Stomach (tissue), 9 donors: ENCODE data around the gene C20orf96. TPM values are rescaled to one million over a fixed set of nuclear protein-coding genes. Genes with fewer than 3 reads are reported as not detected.
A peak's percentile ranks its signal among the peaks of the same experiment; 100 is the strongest.

ENCODE experiments used
- DNase-seq, 2 donors: peaks; one replicate each; pipeline versions ENCODE4 v3.0.0 to v3.0.0-alpha.2; 2013 to 2019
- H3K27ac ChIP-seq, 5 donors: fragments of 200-600 bp in 4 of 5; sonication (generic) in 4 of 5; one replicate each; pipeline ENCODE4 v1.5.1; 2013 to 2019; ENCODE audit warnings: mild to moderate bottlenecking in 1 of 5, moderate library complexity in 1 of 5
- H3K27me3 ChIP-seq, 3 donors: fragments of 200-600 bp; sonication (generic); one replicate each; pipeline ENCODE4 v1.5.1; 2017 to 2019; ENCODE audit warnings: mixed run types in 1 of 3
- H3K36me3 ChIP-seq, 4 donors: fragments of 200-600 bp; sonication (generic); 1 replicate in 3 of 4; 2 replicates in 1 of 4; pipeline ENCODE4 v1.5.1; 2016 to 2019
- H3K4me1 ChIP-seq, 4 donors: fragments of 200-600 bp; sonication (generic); one replicate each; pipeline ENCODE4 v1.5.1; 2016 to 2019
- H3K4me3 ChIP-seq, 4 donors: fragments of 200-600 bp; sonication (generic) in 3 of 4; one replicate each; pipeline ENCODE4 v1.5.1; 2016 to 2019; ENCODE audit warnings: mild to moderate bottlenecking in 1 of 4
- H3K9me3 ChIP-seq, 4 donors: fragments of 200-600 bp; sonication (generic); one replicate each; pipeline ENCODE4 v1.5.1; 2016 to 2019
- CTCF ChIP-seq, 7 experiments: fragments of 450-650 bp in 4 of 7; fragments of 200-600 bp in 3 of 7; sonication (generic) in 3 of 7; IDR thresholded peaks; one replicate each; pipeline ENCODE4 v1.5.1; 2016 to 2019; ENCODE audit warnings: antibody characterized with exemption in 7 of 7, control low read depth in 2 of 7, mild to moderate bottlenecking in 1 of 7
- EP300 ChIP-seq: sonication (generic); formaldehyde crosslinking; IDR thresholded peaks from one replicate; pipeline ENCODE4 v1.6.1; 2017; ENCODE audit warnings: antibody characterized with exemption
- POLR2A ChIP-seq, 4 donors: fragments of 450-650 bp; IDR thresholded peaks; one replicate each; pipeline ENCODE4 v1.6.1; 2016; ENCODE audit warnings: antibody characterized with exemption in 4 of 4, control low read depth in 2 of 4, mild to moderate bottlenecking in 1 of 4, moderate library complexity in 1 of 4
- POLR2AphosphoS5 ChIP-seq, 3 donors: sonication (generic); formaldehyde crosslinking; IDR thresholded peaks; one replicate each; pipeline ENCODE4 v1.6.1; 2016; ENCODE audit warnings: antibody characterized with exemption in 3 of 3
- WGBS, 5 donors: extraction: QIAGEN DNeasy Blood & Tissue Kit in 3 of 5; methylation state at CpG; one replicate each; pipeline versions ENCODE4 v1.1.5 to v1.1.7; 2013 to 2018; 5-methylcytosine and 5-hydroxymethylcytosine counted together
- intact Hi-C: fragments of 100-400 bp; cut with DNase I; formaldehyde crosslinking; loops from one replicate; pipeline ENCODE4 v1.15.1; 2023; ENCODE audit warnings: low total_unique reads
- polyA plus RNA-seq, 3 donors: library from polyadenylated mRNA; stranded (reverse); fragments of 200-250 nt; gene quantifications; one replicate each; pipeline ENCODE4 v1.2.3, GENCODE V29; 2013
- total RNA-seq, 5 donors: library from RNA; depleted of rRNA; stranded (reverse); fragments of >200 nt; gene quantifications; one replicate each; pipeline versions ENCODE4 v1.1.0 to v1.2.3, GENCODE V29; 2014 to 2016
- donor health status: healthy with polysubstance abuse.
- donor health status: Bipolar disorder and iron deficiency.
- donor health status: healthy.

Gene C20orf96
- total and polyA plus RNA-seq, 8 donors, result 3.1 to 23.9 (median 5.1) TPM

- peaks cover 13 to 50% (median 45%) of the 10 kb centered on the region in 4 donors for H3K4me1 ChIP-seq
- peak overlapping the region in 2 of 5 donors; percentile 41 to 96 for H3K27ac ChIP-seq
- H3K27me3 ChIP-seq, result peaks cover 0 to 16% (median 0%) of the 10 kb centered on the region in 3 donors
- no peak overlapping the region for H3K4me3 ChIP-seq
- H3K36me3 ChIP-seq, result no peaks in the 10 kb centered on the region
- TF ChIP-seq CTCF (IDR thresholded peaks at IDR 0.05) (no peak), POLR2A (IDR thresholded peaks at IDR 0.05) (no peak), POLR2AphosphoS5 (IDR thresholded peaks at IDR 0.05) (no peak), EP300 (no peak)
- DNase-seq, result no peak
- intact Hi-C loops, result no loop called here
- 60 to 76% (median 73%) methylated on average over 4 of the region's 4 CpGs for WGBS, 5 donors
- H3K9me3 ChIP-seq, result no peaks in the 10 kb centered on the region
Observed at GRCh38 chr20:329851-330232, 39.3 kb upstream of the C20orf96 start.

- Histone ChIP-seq H3K4me1 (peaks cover 15 to 52% (median 52%) of the 10 kb centered on the region in 4 donors), H3K27me3 (peaks cover 0 to 16% (median 0%) of the 10 kb centered on the region in 3 donors), H3K36me3 (no peaks in the 10 kb centered on the region), H3K27ac (peak overlapping the region in 3 of 5 donors; percentile 50 to 96 (median 93)), H3K9me3 (no peaks in the 10 kb centered on the region), H3K4me3 (no peak overlapping the region)
- WGBS, 5 donors, result 38 to 56% (median 50%) methylated on average over 7 of the region's 7 CpGs
- TF ChIP-seq EP300 (no peak), POLR2AphosphoS5 (IDR thresholded peaks at IDR 0.05) (no peak), CTCF (IDR thresholded peaks at IDR 0.05) (no peak), POLR2A (IDR thresholded peaks at IDR 0.05) (no peak)
- no peak for DNase-seq
- intact Hi-C loops, result no loop called here
Observed at GRCh38 chr20:328975-329695, 38.6 kb upstream of the C20orf96 start.

GRCh38 chr20:328027-328974 is 37.8 kb upstream of the C20orf96 start:
- Histone ChIP-seq H3K4me3 (peak overlapping the region; percentile 67 to 79 (median 76)), H3K36me3 (no peaks in the 10 kb centered on the region), H3K27me3 (peaks cover 0 to 16% (median 0%) of the 10 kb centered on the region in 3 donors), H3K27ac (peak overlapping the region; percentile 56 to 96 (median 93)), H3K9me3 (no peaks in the 10 kb centered on the region), H3K4me1 (peaks cover 21 to 60% (median 59%) of the 10 kb centered on the region in 4 donors)
- DNase-seq, result peak in 1 of 2 donors; percentile 27
- intact Hi-C loops, result no loop called here
- TF ChIP-seq EP300 (no peak), CTCF (IDR thresholded peaks at IDR 0.05) (no peak), POLR2AphosphoS5 (IDR thresholded peaks at IDR 0.05) (no peak), POLR2A (IDR thresholded peaks at IDR 0.05) (no peak)
- 42 to 49% (median 48%) methylated on average over 31 of the region's 31 CpGs for WGBS, 5 donors
